HG03460 (cell line): ENCODE data around the gene KARS1.
A peak's percentile ranks its signal among the peaks of the same experiment; 100 is the strongest.
"Not testable (repeated sequence)": the region's sequence is repeated elsewhere in the genome, so short reads cannot be mapped to it uniquely, and the experiment has no call there.

Experiments
- ATAC-seq: cut with Tn5 transposase; IDR thresholded peaks from one replicate; pipeline ENCODE4 v1.9.1; 2021; ENCODE audit not compliant: unreplicated experiment

Gene KARS1

DNA sequence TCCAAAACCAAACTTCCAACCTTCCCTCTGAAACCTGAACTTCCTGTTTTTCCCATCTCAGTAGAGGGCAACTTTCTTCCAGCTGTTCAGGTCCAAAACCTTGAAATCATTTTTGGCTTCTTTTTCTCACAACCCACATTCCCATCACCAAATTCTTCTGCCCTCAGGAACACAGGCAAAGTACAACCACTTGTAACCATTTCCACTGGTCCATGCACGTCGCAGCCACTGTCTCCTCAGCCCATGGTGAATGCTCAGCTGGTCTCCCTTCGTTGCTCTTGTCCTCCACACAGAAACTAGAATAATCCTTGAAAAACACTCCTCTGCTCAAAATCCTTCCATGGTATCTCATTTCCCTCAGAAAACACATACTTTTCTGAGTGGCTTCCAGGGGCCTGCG lies 20.7 kb downstream of the KARS1 start:
- no peak for ATAC-seq

DNA sequence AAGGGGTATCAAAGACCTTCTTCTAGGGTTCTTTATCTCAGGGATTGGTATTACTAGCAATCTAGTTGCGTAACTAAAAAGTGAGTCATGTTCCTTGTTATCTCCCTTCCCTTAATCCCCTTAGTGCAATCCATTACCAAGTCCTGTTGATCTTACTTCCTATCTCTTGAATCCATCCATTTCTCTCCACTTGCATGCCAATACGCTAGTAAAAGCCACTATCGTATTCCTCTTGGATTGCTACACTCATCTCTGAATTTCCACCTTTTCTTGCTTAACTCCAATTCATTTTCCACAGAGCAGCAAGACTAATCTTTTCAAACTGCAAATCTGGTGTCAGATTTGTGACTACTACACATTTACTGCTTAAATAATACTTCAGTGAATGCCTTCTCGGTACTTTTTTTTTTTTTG lies 22.5 kb downstream of the KARS1 start:
- ATAC-seq, result no peak

DNA sequence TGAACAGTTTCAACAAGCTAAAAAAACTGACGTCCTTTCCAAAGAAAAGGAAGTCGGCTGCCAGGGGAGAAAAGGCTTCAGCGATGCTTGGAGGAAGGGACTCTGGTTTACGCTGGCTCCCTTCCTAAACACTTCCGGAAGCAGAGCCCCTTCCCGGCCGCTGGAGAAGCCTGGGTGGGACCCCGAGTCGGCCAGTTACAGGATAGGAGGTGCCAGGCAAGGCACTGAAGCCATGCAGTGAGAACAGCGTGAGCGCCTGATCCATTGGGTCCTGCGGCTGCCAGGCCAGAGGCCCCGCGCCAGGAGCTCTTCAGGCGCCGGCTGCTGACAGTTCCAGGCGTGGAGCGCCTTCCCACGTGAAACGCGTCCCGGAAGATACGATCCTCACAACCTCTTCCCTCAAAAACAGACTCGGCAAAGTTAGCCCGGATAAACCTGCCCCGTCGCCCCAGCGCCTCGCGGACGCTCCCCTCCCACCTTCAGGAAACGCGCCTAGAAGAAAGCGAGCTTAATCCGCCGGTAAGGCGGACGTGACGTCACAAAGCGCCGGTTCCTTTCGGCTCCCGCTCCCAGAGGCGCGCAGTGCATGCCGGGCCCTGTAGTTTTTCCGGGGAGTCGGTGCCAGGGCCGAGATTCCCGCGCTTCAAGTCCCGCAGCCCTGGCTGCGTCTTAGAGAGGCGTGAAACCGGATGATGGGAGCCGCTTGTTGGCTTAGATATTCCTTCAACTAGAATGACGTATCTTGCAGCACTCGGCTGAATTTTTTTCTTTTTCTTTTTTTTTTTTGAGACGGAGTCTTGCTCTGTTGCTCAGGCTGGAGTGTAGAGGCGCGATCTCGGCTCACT lies 24.5 kb downstream of the KARS1 start, which contains the start of gene ADAT1:
TSS of gene ADAT1 (minus strand) at position 521 of the 845 bp plus-strand sequence. CDS start 2,482 bp downstream, outside the sequence.
- ATAC-seq, result peak; percentile 90

DNA sequence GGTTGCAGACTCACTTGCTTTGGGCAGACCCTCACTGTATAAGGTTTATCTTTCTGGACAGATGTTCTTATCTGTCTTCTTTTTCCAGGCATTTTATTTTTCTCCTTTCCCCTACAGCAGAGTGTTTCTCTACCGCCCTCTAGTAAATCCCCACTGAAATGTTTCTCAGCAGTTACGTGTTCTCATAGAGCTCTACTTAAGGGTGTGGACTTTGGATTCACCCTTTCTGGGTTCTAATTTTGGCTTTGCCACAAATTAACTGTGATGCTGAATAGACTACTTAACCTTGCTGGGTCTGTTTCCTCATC lies 26.3 kb downstream of the KARS1 start:
- ATAC-seq, result no peak

DNA sequence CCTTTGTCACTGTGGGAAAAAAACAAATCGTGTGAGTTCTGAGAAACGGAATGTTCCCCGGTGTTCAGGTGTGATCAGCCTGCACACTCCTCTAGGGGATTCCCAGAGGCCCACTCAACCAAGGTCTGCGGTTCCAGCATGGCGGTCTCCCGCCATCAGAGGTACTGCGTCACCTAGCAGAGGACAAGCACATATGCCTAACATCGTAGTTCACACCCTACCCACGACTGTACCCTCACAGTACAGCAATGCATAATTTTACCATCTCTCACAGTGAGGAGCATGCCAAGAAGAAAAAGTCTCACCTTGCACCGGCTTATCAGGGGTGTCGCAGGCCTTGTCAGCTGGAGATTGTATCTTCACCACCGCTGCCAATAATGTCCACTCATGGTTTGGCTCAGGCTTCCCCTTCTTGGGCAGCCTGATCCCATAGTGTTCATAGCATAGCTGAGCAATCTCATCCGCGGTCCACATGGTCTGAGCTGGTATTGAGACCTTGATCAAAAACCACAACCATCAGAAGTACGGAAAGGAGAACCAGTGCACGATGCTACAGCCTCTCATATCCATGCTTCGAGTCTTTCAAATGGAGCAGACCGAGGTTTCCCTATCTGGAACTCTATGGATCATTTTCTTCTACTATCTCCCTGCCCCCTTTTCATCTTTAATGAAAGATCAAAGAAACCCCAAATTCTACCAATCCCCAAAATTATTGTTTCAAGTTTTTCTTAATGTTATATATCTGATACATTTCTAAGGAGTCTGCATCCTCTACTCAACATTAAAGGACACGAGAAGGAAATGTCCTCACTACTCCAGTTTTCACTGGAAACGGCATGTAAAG lies 26.9 kb downstream of the KARS1 start:
- ATAC-seq, result no peak

DNA sequence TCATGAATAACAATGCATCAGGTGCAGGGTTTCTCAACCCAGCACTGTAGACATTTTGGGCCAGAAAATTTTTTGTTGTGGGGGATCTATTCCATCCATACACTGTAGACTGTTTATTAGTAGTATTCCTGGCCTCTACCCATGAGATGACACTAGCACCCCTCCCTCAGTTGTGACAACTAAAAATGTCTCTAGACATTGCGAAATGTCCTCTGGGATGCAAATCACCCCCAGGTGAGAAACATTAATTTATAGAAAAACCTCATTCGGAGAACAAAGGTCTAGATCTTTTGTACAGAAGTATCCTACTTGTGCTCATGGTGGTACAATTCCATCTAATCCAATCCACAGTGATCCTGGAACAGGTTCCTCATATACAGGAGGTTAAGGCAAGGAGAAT lies 28.7 kb downstream of the KARS1 start:
- no peak for ATAC-seq

DNA sequence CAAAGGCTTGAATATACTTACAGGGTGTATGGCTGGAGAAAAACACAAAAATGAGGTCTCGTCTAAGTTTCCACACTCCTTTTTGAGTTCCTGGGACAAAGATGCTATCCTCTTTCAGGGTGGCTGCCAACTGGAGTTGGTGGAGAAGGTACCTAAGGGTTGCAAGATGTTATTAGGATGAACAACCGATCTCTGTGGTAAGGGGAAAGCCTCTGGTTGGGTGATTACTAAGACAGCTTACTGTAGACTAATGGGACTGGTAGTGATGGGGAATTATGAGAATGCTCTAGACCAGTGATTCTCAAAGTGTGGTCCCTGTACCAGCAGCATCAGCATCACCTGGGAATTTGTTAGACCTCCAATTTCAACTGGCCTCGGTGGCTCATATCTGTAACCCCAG lies 30.3 kb downstream of the KARS1 start:
- no peak for ATAC-seq

DNA sequence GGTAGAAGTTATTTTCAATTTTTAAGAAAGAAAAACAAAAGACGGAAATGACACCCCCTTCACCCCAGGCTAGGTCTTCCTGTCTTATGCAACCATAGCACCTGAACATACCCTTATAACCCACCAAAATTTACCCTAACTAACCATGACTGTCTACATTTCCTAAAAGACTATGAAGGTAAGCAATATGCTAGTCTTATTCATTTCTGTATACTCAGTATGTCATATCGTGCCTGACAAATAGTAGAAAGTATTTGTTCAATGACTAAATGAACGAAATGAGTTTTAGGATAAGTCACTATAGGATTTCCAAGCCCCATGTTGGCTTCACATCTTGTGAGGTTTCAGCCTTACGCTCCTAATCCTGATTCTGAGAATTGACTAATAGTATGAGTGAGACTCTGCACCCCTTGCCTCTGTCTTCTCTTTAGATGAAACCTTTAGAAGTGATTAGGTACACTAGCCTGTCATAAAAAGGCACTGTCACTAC lies 30.9 kb downstream of the KARS1 start:
- no peak for ATAC-seq

DNA sequence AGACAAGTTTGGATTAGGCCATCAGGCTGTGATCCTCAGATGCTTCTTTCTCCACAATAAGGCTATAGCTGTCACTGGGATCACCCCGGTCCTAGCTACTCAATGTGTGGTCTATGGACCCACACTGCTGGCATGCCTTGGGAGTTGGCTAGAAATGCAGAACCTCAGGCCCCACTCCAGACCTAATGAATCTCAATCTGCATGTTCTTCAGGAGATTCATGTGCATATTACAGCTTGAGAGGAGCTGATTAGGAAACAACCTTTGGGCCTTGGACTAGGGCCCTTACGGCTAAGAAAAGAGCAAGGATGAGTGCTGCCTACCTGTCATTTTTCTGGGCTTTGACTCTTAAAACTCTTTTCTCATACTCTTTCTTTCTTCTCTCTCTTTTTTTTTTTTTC lies 31.8 kb downstream of the KARS1 start:
- no peak for ATAC-seq

DNA sequence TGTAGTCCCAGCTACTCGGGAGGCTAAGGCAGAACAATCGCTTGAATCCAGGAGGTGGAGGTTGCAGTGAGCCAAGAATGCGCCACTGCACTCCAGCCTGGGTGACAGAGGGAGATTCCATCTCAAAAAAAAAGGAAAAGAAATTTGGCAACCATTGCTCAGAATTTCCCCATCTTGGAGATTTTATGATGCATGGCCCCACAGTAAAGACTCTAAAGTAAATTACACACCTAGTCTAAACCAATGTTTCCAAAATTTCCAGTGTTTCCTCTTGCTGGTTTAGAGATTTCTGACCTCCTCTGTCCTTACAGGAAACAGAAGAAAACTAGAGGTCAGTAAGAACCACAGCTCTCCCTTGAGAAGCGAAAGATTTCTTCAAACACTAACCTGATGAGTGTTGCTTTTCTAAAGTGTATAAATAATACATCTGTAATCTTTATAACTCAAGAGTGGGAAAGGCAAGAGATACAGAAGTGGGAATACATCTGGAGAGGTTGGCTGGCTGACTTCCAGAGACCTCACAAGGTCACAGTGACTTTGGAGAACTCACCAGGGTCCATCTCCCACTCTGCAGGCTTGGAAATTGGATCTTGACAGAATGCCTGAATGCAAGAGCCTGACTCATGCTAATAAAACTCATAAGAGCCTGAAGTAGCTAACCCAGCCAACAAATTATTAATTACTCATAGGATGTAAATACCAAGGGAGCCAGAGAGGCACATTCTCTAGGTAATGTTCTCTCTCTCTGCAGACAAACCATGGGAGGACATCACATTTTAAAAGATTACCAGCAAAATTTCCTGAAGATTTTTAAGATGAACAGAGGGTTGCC lies 33.2 kb downstream of the KARS1 start:
- no peak for ATAC-seq

DNA sequence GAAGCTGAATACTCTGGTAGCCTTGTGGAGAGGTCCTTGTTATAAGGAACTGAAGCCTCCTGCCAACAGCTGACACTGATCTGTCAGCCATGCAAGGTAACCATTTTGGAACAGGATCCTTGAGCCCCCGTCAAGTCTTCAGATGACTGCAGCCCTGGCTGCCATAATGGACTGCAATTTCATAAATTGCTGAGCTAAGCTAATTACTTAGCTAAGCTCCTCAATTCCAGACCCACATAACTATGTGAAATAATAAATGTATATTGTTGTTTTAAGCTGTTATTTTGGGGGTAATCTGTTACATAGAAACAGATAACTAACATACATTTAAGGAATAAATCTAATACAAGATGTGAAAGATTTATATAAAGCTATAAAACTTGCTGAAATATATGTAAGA lies 41.0 kb downstream of the KARS1 start:
- ATAC-seq, result no peak

DNA sequence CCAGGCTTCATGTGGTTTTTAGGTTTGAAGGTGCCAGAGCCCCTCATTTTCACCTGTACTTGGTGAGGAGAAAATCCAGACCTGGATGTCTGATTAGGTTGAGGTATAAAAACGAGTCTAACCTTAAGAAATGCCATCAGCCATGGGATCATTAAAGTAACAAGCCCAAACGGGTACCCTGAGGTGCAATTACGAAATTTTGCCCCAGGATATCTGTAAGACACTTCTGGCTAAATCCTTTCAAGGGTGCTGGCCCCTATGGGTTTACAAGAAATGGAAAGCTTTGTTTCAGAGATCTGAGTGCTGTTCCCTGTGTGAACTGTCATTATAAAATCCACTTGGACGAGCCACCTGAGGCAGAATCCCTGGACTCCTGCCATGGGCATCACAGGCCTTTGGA lies 44.2 kb downstream of the KARS1 start:
- ATAC-seq, result no peak

DNA sequence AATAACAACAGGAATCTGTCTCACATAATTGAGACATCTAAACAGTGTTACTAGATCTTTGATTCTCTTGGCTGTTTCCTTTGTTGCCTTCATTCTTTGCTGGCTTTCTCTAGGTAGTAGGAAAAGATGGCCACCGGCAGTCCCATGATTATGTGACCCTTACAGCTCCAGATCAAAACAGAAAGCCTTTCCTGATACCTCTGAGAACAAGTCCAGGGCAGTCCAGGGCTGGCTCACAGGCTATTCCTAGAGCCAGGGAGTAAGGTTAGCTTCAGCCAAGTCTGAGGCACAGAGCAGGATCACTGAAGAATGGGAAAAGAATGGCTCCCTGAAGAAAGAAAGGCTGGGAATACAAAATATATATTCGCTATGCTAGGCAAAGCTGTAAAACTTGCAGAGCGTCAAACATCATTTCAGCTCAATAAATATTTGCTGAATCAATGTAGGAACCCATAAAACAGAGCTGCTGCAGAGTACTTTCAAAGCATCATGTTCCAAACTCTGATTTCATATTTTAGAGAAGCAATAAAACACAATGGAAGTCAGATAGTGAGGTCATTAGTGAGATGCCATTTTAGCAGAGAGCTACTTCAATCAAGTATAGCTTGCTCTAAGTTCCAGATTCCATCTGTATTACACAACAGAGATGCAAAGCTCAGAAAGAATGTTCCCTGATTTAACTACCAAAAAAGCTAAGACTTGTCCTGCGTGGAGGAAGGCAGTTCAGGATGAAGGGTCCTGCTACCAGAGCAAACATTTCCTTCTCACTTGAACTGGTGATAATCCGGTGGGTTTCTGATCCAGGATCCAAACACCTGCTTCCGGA lies 47.8 kb downstream of the KARS1 start:
- no peak for ATAC-seq

DNA sequence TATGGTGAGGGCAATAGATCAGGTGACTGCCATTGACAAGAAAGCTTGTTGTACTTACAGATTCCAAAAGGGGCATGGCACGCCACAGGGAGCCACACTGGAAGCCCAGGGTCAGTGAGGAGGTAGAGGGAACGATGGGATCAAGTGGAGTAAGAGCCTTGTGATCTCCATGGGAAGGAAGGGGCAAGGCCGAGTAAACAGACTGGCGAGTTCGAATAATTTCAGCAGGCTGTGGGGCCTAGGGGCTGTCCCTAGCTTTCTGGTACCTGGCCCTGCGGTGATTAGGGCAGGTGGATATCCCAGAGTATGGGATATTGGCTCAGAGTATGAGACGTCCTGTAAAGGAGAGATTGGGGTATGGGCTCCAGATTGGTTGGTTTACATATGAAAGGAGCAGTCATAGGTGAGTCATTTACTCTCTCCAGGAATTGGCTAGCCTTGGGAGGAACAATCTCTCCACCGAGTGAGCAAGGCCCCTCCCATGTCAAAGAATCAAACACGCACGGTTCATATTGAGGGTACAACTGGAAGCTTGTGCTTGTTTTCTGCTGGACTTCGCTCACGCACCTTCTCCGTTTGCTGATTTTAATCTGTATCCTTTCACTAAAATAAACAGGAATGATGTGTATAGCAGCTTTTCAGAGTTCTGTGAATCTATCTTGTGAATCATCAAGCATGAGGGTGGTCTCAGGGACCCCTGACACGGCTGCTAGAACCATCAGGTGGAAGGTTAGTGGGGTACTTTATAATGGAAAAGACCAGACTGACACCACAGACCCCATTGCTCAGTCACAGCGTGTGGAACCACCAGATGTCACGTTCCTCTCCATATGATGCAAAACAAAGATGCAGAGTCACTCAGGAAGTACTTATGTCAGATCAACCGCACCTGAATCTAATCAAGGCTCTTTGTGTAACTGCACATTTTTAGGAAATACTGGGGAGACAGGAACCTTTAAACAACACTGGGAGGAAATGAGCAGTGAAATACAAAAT lies 53.3 kb downstream of the KARS1 start:
- no peak for ATAC-seq

DNA sequence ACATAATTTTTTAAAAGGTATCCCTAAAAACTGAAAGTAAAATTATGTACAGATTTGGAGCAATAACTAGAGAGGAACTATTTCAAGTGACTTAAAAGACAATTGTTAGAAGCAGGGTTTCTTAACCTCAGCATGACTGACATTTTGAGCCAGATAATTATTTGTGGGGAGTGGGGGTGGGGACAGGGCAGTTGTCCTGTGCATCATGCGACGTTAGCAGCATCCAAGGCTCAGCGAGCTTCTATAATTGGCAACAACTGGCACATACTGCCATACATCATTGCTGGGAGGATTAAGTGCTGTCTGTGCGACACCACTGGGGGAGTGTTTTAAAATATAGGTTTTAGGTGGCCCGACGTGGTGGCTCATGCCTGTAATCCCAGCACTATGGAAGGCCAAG lies 54.2 kb downstream of the KARS1 start:
- ATAC-seq, result no peak

DNA sequence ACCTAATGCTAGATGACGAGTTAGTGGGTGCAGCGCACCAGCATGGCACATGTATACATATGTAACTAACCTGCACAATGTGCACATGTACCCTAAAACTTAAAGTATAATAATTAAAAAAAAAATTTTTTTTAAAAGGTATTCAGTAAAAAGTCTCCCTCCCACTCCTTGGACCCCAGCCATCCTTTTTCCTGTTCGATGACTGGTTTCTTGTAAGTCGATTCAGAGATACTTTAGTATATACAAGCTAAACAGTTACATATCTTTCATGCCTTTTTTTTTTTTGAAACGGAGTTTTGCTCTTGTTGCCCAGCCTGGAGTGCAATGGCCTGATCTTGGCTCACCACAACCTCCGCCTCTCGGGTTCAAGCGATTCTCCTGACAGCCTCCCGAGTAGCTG lies 55.5 kb downstream of the KARS1 start:
- ATAC-seq, result not testable (repeated sequence)

DNA sequence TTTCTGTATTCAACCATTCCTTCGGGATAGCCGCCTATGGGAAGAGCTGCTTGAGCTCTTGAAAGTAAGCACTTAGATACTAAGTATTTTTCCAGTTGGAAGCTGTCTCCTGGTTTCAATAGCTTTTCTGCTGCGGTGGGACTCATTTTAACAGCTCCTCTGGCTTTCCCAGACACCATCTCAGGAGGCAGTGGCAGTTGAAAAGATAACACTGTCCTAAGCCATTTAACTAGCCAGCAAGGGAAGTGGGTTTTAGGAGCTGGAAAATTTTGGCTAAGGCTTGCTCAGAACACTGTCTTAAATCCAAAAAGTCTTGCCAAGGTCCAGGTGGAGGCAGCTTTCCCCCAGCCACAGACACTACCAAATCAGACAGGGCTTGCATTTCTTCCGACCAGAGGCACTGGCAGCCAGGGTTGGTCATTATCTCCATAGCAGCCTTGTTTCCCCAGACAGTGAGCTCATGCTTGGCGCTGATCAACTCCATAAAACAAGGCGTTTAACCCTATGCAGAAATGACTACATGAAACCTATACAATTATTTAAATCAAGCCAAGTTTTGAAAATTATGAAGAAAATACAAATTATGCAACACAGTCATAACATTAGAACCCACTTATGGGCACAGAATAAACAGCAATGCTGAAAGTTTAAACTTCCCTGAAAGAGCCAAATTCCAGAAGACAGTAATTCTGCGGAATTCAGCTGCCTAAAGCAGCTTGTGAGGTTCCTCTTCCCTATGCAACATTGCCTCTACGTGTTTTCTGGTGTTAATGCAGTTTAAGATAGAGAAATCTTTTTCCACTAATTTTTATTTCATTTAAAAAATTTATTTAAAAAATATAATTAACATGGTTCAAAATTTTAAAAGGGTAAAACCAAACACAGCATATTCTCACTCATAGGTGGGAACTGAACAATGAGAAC lies 56.3 kb downstream of the KARS1 start:
- no peak for ATAC-seq

DNA sequence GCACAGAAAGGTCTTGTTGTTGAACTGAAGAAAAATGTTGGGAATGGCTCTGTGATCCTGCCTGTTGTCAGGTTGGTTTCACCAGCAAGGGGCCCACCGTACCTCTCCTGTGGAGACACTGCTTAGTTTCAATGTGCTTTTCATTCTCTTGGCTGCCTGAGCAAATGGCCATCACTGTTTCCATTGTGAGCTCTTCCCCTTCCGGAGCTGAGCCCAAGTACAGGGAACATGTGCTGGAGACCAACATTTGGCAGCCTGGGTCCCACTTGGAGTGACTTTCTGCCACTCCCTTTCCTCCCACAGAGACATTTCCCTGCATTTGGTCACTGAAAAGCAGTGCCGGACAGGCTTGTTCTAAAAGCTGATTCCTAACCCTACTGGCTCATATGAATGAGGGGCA lies 58.2 kb downstream of the KARS1 start:
- no peak for ATAC-seq
